SK-N-SH treated with all-trans-retinoic acid at 6 μM for 48 hours (cell line): Measurements from ENCODE around the gene BACH2.

ENCODE experiments used
- ESRRG ChIP-seq: fragments of 250-450 bp; sonication (Bioruptor Pico); IDR thresholded peaks from 2 replicates; pipeline ENCODE4 v1.6.1; 2021; ENCODE audit warnings: mild to moderate bottlenecking
- GLIS3 ChIP-seq: fragments of 250-450 bp; sonication (Bioruptor Pico); IDR thresholded peaks from 2 replicates; pipeline ENCODE4 v1.5.0; 2020; ENCODE audit warnings: mild to moderate bottlenecking, moderate library complexity
- ISL1 ChIP-seq: fragments of 250-450 bp; sonication (Bioruptor Pico); IDR thresholded peaks from 2 replicates; pipeline ENCODE4 v2.1.2; 2022; ENCODE audit warnings: mild to moderate bottlenecking, moderate library complexity
- OSR1 ChIP-seq: fragments of 250-450 bp; sonication (Bioruptor Pico); IDR thresholded peaks from 2 replicates; pipeline ENCODE4 v1.8.0; 2022; ENCODE audit warnings: moderate library complexity, mild to moderate bottlenecking, inconsistent platforms
- PATZ1 ChIP-seq: fragments of 250-450 bp; sonication (Bioruptor Pico); IDR thresholded peaks from 2 replicates; pipeline ENCODE4 v1.8.0; 2020; ENCODE audit warnings: mild to moderate bottlenecking, moderate library complexity, borderline replicate concordance
- PPARA ChIP-seq: fragments of 250-450 bp; sonication (Bioruptor Pico); IDR thresholded peaks from 2 replicates; pipeline ENCODE4 v1.5.0; 2020; ENCODE audit warnings: mild to moderate bottlenecking, borderline replicate concordance
- SNAI2 ChIP-seq: fragments of 250-450 bp; sonication (Bioruptor Pico); IDR thresholded peaks from 2 replicates; pipeline ENCODE4 v1.5.0; 2020; ENCODE audit warnings: mild to moderate bottlenecking, moderate library complexity
- TOX ChIP-seq: fragments of 250-450 bp; sonication (Bioruptor Pico); IDR thresholded peaks from 2 replicates; pipeline ENCODE4 v1.8.0; 2021; ENCODE audit warnings: mild to moderate bottlenecking, moderate library complexity, borderline replicate concordance
- TSHZ2 ChIP-seq: fragments of 250-450 bp; sonication (Bioruptor Pico); IDR thresholded peaks from 2 replicates; pipeline ENCODE4 v1.5.0; 2020; ENCODE audit warnings: mild to moderate bottlenecking, moderate library complexity
- ZC3H10 ChIP-seq: fragments of 250-450 bp; sonication (Bioruptor Pico); IDR thresholded peaks from 2 replicates; pipeline ENCODE4 v1.5.1; 2021; ENCODE audit warnings: mild to moderate bottlenecking, moderate library complexity
- ZFP3 ChIP-seq: fragments of 250-450 bp; sonication (Bioruptor Pico); IDR thresholded peaks from 2 replicates; pipeline ENCODE4 v1.5.0; 2020; ENCODE audit warnings: mild to moderate bottlenecking, moderate library complexity
- ZFP30 ChIP-seq: fragments of 450-650 bp; formaldehyde crosslinking; IDR thresholded peaks from 2 replicates; pipeline ENCODE4 v1.5.0; 2022; ENCODE audit warnings: mild to moderate bottlenecking, moderate library complexity

- no peak for TF ChIP-seq TOX (CRISPR knock-in tag)
- no peak for TF ChIP-seq SNAI2 (CRISPR knock-in tag)
- no peak for TF ChIP-seq ZFP3 (CRISPR knock-in tag)
- no peak for TF ChIP-seq TSHZ2 (CRISPR knock-in tag)
- no peak for TF ChIP-seq GLIS3 (CRISPR knock-in tag)
- TF ChIP-seq ISL1: no peak
- TF ChIP-seq ESRRG (CRISPR knock-in tag): no peak
- no peak for TF ChIP-seq PPARA (CRISPR knock-in tag)
- TF ChIP-seq OSR1 (CRISPR knock-in tag): no peak
- no peak for TF ChIP-seq ZC3H10 (CRISPR knock-in tag)
- TF ChIP-seq PATZ1 (CRISPR knock-in tag): no peak
- TF ChIP-seq ZFP30 (CRISPR knock-in tag): no peak
Observed at GRCh38 chr6:90109141-90109540, 187.5 kb downstream of the BACH2 start.
